SU-DHL-6 (cell line): ENCODE results near the gene FGF19.

Source experiments
- H2AFZ ChIP-seq: fragments of 200-600 bp; sonication (generic); 2 replicates; pipeline ENCODE4 v1.6.1; 2014; ENCODE audit warnings: low read depth, mild to moderate bottlenecking, moderate library complexity, mixed read lengths, antibody characterized with exemption, low read length; ENCODE audit not compliant: severe bottlenecking
- H3F3A ChIP-seq: fragments of 200-600 bp; shearing (Covaris generic); 2 replicates; pipeline ENCODE4 v1.6.0; 2016; ENCODE audit warnings: antibody characterized with exemption, mild to moderate bottlenecking; ENCODE audit not compliant: insufficient read depth
- H3K27ac ChIP-seq: fragments of 200-600 bp; sonication (generic); 2 replicates; pipeline ENCODE4 v1.5.1; 2016; ENCODE audit warnings: low read depth, mild to moderate bottlenecking, low read length, moderate library complexity, mixed read lengths
- H3K27me3 ChIP-seq: fragments of 200-600 bp; sonication (generic), shearing (Covaris generic); 2 replicates; pipeline ENCODE4 v1.6.0; 2014; ENCODE audit warnings: mild to moderate bottlenecking, low read length
- H3K36me3 ChIP-seq: fragments of 200-600 bp; sonication (generic); 2 replicates; pipeline ENCODE4 v1.6.1; 2014; ENCODE audit warnings: mild to moderate bottlenecking, low read length, mixed read lengths
- H3K4me2 ChIP-seq: fragments of 300-600, 200-600 bp; shearing (Covaris generic), sonication (generic); 2 replicates; pipeline ENCODE4 v1.6.0; 2014; ENCODE audit warnings: low read length, low read depth, mild to moderate bottlenecking; ENCODE audit not compliant: poor library complexity, severe bottlenecking
- H3K4me3 ChIP-seq: fragments of 200-600 bp; sonication (generic); 2 replicates; pipeline ENCODE4 v1.5.1; 2014; ENCODE audit warnings: antibody characterized with exemption, low read length, mild to moderate bottlenecking, mixed read lengths; ENCODE audit not compliant: insufficient read depth, poor library complexity, severe bottlenecking
- H3K79me2 ChIP-seq: fragments of 200-600 bp; sonication (generic); 2 replicates; pipeline ENCODE4 v1.6.1; 2014; ENCODE audit warnings: mild to moderate bottlenecking, low read length, moderate library complexity; ENCODE audit not compliant: insufficient read depth
- H3K9ac ChIP-seq: fragments of 200-600 bp; sonication (generic); 2 replicates; pipeline ENCODE4 v1.7.0; 2014; ENCODE audit warnings: mild to moderate bottlenecking, low read length
- H3K9me2 ChIP-seq: fragments of 200-600 bp; sonication (generic); replicated peaks from 2 replicates; pipeline ENCODE4 v1.6.1; 2014; ENCODE audit warnings: low read length; ENCODE audit not compliant: insufficient read depth
- H3K9me3 ChIP-seq: fragments of 200-600 bp; sonication (generic); 2 replicates; pipeline ENCODE4 v1.6.1; 2014; ENCODE audit warnings: low read length, mixed read lengths; ENCODE audit not compliant: insufficient read depth
- H4K20me1 ChIP-seq: fragments of 200-600 bp; sonication (generic); 2 replicates; pipeline ENCODE4 v1.6.1; 2014; ENCODE audit warnings: low read depth, mild to moderate bottlenecking, antibody characterized with exemption, low read length, moderate library complexity, mixed read lengths
- CTCF ChIP-seq: fragments of 200-600 bp; sonication (generic); IDR thresholded peaks from one replicate; pipeline ENCODE4 v1.5.1; 2017; ENCODE audit warnings: antibody characterized with exemption, mild to moderate bottlenecking, low read length, moderate library complexity; ENCODE audit not compliant: insufficient read depth, poor library complexity, severe bottlenecking
- EZH2phosphoT487 ChIP-seq: fragments of 200-600 bp; sonication (generic), shearing (Covaris generic); conservative IDR thresholded peaks from 2 replicates; pipeline ENCODE4 v1.6.1; 2018; ENCODE audit warnings: mild to moderate bottlenecking, antibody characterized with exemption, low read length, moderate library complexity, mixed read lengths

The FGF19 gene

GRCh38 chr11:69648679-69649575 is 54.9 kb downstream of the FGF19 start:
- Histone ChIP-seq H3K9me3 (no peaks in the 10 kb centered on the region), H4K20me1 (no peaks in the 10 kb centered on the region), H3K4me3 (no peak overlapping the region), H3K9ac (no peak overlapping the region), H3F3A (no peaks in the 10 kb centered on the region), H3K27ac (no peak overlapping the region), H3K4me2 (no peak overlapping the region), H3K79me2 (no peaks in the 10 kb centered on the region), H3K9me2 (no peaks in the 10 kb centered on the region), H3K36me3 (no peaks in the 10 kb centered on the region), H3K27me3 (no peaks in the 10 kb centered on the region), H2AFZ (no peak overlapping the region)
- TF ChIP-seq EZH2phosphoT487 (no peak), CTCF (no peak)
